WTC11 (cell line): ENCODE data around the gene ITM2A. TPM values are rescaled to one million over a fixed set of nuclear protein-coding genes. Genes with fewer than 3 reads are reported as not detected.

Experiments used
- ATAC-seq: fragments of 200-7000 bp; cut with Tn5 transposase; 2 replicates; pipeline ENCODE4 v1.10.0; 2021; ENCODE audit warnings: mild to moderate bottlenecking, moderate library complexity
- Bru-seq: library from RNA; stranded (reverse); fragments of 400-500 nt; gene quantifications from one replicate; lab custom pipeline; 2021; lab: Mats Ljungman, UMichigan
- CTCF ChIA-PET: fragments of 300-600 bp; sonication (Branson Sonifier 250); formaldehyde crosslinking; loops from one replicate; lab custom pipeline; 2021; ENCODE audit warnings: antibody characterized with exemption; lab: Charles Lee
- POLR2A ChIA-PET: fragments of 350-600 bp; sonication (Branson Sonifier 250); formaldehyde crosslinking; loops from one replicate; lab custom pipeline; 2021; ENCODE audit warnings: antibody characterized with exemption; lab: Charles Lee
- DNase-seq: peaks from one replicate; pipeline ENCODE4 v3.0.0; 2021; ENCODE audit warnings: low spot score
- H3K27ac Mint-ChIP-seq: 2 replicates; pipeline ENCODE4 v1.8.0; 2021; ENCODE audit warnings: mixed read lengths
- H3K27me3 Mint-ChIP-seq: 2 replicates; pipeline ENCODE4 v1.8.0; 2021; ENCODE audit warnings: low read depth, mild to moderate bottlenecking, moderate library complexity, mixed read lengths
- H3K36me3 Mint-ChIP-seq: 2 replicates; pipeline ENCODE4 v1.8.0; 2021; ENCODE audit warnings: mixed read lengths
- H3K4me1 Mint-ChIP-seq: 2 replicates; pipeline ENCODE4 v1.8.0; 2022; ENCODE audit warnings: mixed read lengths
- H3K4me3 Mint-ChIP-seq: 2 replicates; pipeline ENCODE4 v1.8.0; 2021; ENCODE audit warnings: mild to moderate bottlenecking, moderate library complexity, mixed read lengths
- H3K9me3 Mint-ChIP-seq: 2 replicates; pipeline ENCODE4 v1.8.0; 2021; ENCODE audit warnings: mixed read lengths
- FOXJ3 ChIP-seq: sonication (generic); formaldehyde crosslinking; IDR thresholded peaks from 2 replicates; pipeline ENCODE4 v1.9.0; 2021; ENCODE audit warnings: missing genetic modification reagents, mild to moderate bottlenecking, borderline replicate concordance
- GRHL2 ChIP-seq: fragments of 250-450 bp; sonication (Bioruptor Pico); IDR thresholded peaks from 2 replicates; pipeline ENCODE4 v1.8.0; 2022; ENCODE audit warnings: mild to moderate bottlenecking, moderate library complexity; ENCODE audit not compliant: insufficient replicate concordance, severe bottlenecking
- GTF2I ChIP-seq: fragments of 250-450 bp; sonication (Bioruptor Pico); conservative IDR thresholded peaks from 2 replicates; pipeline ENCODE4 v1.4.0; 2021; ENCODE audit warnings: mild to moderate bottlenecking
- HMGA2 ChIP-seq: fragments of 250-450 bp; sonication (Bioruptor Pico); IDR thresholded peaks from 2 replicates; pipeline ENCODE4 v1.4.0; 2021; ENCODE audit warnings: mild to moderate bottlenecking, moderate library complexity
- IRF2 ChIP-seq: sonication (generic); formaldehyde crosslinking; IDR thresholded peaks from 2 replicates; pipeline ENCODE4 v1.8.0; 2022; ENCODE audit warnings: low read depth, missing genetic modification reagents, borderline replicate concordance
- NFATC4 ChIP-seq: fragments of 250-450 bp; sonication (Bioruptor Pico); IDR thresholded peaks from 2 replicates; pipeline ENCODE4 v1.9.0; 2021; ENCODE audit warnings: mild to moderate bottlenecking
- NR3C1 ChIP-seq: sonication (generic); formaldehyde crosslinking; conservative IDR thresholded peaks from 2 replicates; pipeline ENCODE4 v1.8.1; 2023; ENCODE audit warnings: low read depth, mild to moderate bottlenecking, missing genetic modification reagents
- PRRX2 ChIP-seq: fragments of 250-450 bp; sonication (Bioruptor Pico); IDR thresholded peaks from 2 replicates; pipeline ENCODE4 v1.8.0; 2021; ENCODE audit warnings: mild to moderate bottlenecking
- SP1 ChIP-seq: sonication (generic); formaldehyde crosslinking; conservative IDR thresholded peaks from 2 replicates; pipeline ENCODE4 v1.8.1; 2022; ENCODE audit warnings: missing genetic modification reagents
- TCF7 ChIP-seq: sonication (generic); formaldehyde crosslinking; IDR thresholded peaks from 2 replicates; pipeline ENCODE4 v1.8.0; 2022; ENCODE audit warnings: mild to moderate bottlenecking, low read depth, missing genetic modification reagents, moderate library complexity
- long read RNA-seq, 3 experiments: library from RNA in 1 of 3; library from capped mRNA in 1 of 3; library from polyadenylated mRNA in 1 of 3; unstranded in 2 of 3; stranded (forward) in 1 of 3; transcript quantifications; one replicate each; pipeline ENCODE4 v2.0.0, GENCODE V29; 2021
- total RNA-seq: library from RNA; stranded (reverse); gene quantifications from 3 replicates; pipeline ENCODE4 v1.2.3, GENCODE V29; 2021
- TF ChIP-seq, protein P1 (sequence below): sonication (generic); formaldehyde crosslinking; IDR thresholded peaks from 2 replicates; pipeline ENCODE4 v1.8.0; 2023; ENCODE audit warnings: mild to moderate bottlenecking, missing genetic modification reagents
- TF ChIP-seq, protein P2 (sequence below): sonication (generic); formaldehyde crosslinking; IDR thresholded peaks from 2 replicates; pipeline ENCODE4 v1.8.1; 2023; ENCODE audit warnings: mild to moderate bottlenecking, moderate library complexity, missing genetic modification reagents
- TF ChIP-seq, protein P3 (sequence below): fragments of 250-450 bp; sonication (Bioruptor Pico); IDR thresholded peaks from 2 replicates; pipeline ENCODE4 v1.9.0; 2021; ENCODE audit warnings: mild to moderate bottlenecking
- TF ChIP-seq, protein P4 (sequence below): fragments of 250-450 bp; sonication (Bioruptor Pico); IDR thresholded peaks from 2 replicates; pipeline ENCODE4 v1.9.0; 2021; ENCODE audit warnings: mild to moderate bottlenecking, borderline replicate concordance
- TF ChIP-seq, protein P5 (sequence below): fragments of 250-450 bp; sonication (Bioruptor Pico); conservative IDR thresholded peaks from 2 replicates; pipeline ENCODE4 v1.9.0; 2021; ENCODE audit warnings: mild to moderate bottlenecking
- TF ChIP-seq, protein P6 (sequence below): sonication (generic); formaldehyde crosslinking; conservative IDR thresholded peaks from 2 replicates; pipeline ENCODE4 v1.8.1; 2023; ENCODE audit warnings: mild to moderate bottlenecking, low read depth, missing genetic modification reagents, moderate library complexity

Gene ITM2A
- 39.7 to 43.4 TPM (median 43.4 TPM) in 3 replicates for total RNA-seq
- Bru-seq, nascent RNA, result percentile 67 among the genes with signal in this experiment
- long read RNA-seq, experiment 1, transcript ITM2A-202 (5 exons, 1,698 nt), result minor isoform, 15 of 118 reads
- long read RNA-seq, experiment 1, transcript ITM2A-201 (6 exons, 1,641 nt), result major isoform, 93 of 118 reads
- long read RNA-seq, experiment 1, partial matches to known transcripts, result 2 of 118 reads
- long read RNA-seq, experiment 1, other reads (novel, unspliced or antisense), result 8 of 118 reads
- long read RNA-seq, experiment 2, transcript ITM2A-201 (6 exons, 1,641 nt), result major isoform, 40 of 64 reads
- long read RNA-seq, experiment 2, transcript ITM2A-202 (5 exons, 1,698 nt), result minor isoform, 6 of 64 reads
- long read RNA-seq, experiment 2, partial matches to known transcripts, result 9 of 64 reads
- long read RNA-seq, experiment 2, other reads (novel, unspliced or antisense), result 8 of 64 reads
- long read RNA-seq, experiment 3, transcript ITM2A-202 (5 exons, 1,698 nt), result minor isoform, 17 of 167 reads
- long read RNA-seq, experiment 3, transcript ITM2A-201 (6 exons, 1,641 nt), result major isoform, 134 of 167 reads
- long read RNA-seq, experiment 3, partial matches to known transcripts, result 3 of 167 reads
- long read RNA-seq, experiment 3, other reads (novel, unspliced or antisense), result 13 of 167 reads

DNA sequence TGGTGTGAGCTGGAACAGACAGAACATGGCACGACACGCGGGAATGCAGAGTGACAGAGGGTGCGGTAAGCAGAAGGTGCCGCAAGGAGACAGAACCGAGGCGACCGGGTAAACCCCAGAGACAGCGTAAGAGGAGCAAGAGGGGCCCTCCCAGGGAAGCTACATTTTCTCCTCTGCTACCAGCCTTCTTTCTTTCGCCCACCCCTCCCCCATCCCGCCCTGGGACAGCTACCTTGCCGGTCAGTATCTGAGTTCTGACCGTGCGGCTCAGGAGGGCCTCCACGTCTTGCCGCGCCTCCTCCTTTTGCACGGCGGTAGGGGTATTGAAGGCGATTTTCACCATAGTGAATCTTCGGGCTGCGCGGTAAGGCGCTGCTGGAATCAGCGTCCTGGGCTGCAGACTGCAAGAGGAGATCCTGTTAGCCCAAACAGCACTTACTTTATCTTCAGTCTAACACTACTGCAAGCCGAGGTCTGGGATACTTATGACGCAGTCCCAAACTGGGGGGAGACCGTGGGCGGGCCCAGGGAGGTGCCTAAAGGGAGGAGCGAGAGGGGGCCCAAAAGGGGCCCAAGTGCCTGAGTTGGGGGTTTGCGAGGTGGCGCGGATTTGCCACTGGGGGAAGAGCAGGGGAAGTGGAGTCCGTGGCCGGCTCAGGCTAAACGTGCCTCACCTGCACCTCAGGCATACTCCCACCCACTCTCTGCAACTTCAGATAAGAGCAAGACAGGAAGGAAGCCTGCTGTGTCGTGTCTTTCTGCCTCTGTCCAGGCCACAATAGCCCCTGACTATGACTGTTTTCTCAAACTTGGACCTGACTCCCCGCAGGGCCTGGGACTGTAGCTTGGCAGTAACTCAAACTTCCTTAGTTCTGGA is at the start of gene ITM2A:
ITM2A (minus strand) TSS at position 462 of the 877 bp plus-strand sequence; CDS start at position 343, 119 bp downstream.
- ChIA-PET CTCF (no interaction called here), POLR2A (interaction anchor here (0.6 kb wide), 1 partner anchor 1274 kb away, joined by 3 read pairs; no protein-coding TSS in a partner anchor)
- Mint-ChIP-seq H3K36me3 (no peaks in the 10 kb centered on the region), H3K27me3 (no peaks in the 10 kb centered on the region), H3K4me1 (peaks cover 45% of the 10 kb centered on the region), H3K4me3 (peak within 1 kb of the TSS; percentile 86), H3K27ac (peak within 1 kb of the TSS; percentile 97), H3K9me3 (no peaks in the 10 kb centered on the region)
- TF ChIP-seq, protein P1, sequence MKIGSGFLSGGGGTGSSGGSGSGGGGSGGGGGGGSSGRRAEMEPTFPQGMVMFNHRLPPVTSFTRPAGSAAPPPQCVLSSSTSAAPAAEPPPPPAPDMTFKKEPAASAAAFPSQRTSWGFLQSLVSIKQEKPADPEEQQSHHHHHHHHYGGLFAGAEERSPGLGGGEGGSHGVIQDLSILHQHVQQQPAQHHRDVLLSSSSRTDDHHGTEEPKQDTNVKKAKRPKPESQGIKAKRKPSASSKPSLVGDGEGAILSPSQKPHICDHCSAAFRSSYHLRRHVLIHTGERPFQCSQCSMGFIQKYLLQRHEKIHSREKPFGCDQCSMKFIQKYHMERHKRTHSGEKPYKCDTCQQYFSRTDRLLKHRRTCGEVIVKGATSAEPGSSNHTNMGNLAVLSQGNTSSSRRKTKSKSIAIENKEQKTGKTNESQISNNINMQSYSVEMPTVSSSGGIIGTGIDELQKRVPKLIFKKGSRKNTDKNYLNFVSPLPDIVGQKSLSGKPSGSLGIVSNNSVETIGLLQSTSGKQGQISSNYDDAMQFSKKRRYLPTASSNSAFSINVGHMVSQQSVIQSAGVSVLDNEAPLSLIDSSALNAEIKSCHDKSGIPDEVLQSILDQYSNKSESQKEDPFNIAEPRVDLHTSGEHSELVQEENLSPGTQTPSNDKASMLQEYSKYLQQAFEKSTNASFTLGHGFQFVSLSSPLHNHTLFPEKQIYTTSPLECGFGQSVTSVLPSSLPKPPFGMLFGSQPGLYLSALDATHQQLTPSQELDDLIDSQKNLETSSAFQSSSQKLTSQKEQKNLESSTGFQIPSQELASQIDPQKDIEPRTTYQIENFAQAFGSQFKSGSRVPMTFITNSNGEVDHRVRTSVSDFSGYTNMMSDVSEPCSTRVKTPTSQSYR (CRISPR knock-in tag), result 0 out of 2 replicates have a peak, but pooled peaks have one; percentile 24
- TF ChIP-seq, protein P2, sequence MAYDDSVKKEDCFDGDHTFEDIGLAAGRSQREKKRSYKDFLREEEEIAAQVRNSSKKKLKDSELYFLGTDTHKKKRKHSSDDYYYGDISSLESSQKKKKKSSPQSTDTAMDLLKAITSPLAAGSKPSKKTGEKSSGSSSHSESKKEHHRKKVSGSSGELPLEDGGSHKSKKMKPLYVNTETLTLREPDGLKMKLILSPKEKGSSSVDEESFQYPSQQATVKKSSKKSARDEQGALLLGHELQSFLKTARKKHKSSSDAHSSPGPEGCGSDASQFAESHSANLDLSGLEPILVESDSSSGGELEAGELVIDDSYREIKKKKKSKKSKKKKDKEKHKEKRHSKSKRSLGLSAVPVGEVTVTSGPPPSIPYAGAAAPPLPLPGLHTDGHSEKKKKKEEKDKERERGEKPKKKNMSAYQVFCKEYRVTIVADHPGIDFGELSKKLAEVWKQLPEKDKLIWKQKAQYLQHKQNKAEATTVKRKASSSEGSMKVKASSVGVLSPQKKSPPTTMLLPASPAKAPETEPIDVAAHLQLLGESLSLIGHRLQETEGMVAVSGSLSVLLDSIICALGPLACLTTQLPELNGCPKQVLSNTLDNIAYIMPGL (CRISPR knock-in tag), result no peak
- no peak for TF ChIP-seq IRF2 (CRISPR knock-in tag)
- DNase-seq (peak; percentile 55), ATAC-seq (peak; percentile 79)

DNA sequence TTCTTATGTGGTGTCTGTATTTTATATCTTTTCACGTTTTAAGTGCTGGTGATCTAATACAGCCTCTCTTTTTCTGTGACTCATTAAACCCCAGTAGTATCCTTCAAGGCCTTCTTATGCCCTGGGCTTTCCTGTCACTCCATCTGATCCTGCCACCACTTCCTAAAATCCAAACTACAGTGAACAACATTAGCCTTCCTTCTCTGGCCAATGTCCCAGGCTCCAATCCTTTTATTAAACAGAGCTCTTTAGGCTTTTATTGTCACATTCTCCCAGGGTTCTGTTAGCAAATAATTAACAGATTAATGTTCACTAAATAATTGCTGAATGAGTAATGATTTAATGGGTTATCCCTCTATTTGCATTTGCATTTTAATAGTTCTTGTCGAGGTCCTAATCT is 47.9 kb upstream of the ITM2A start:
- CTCF ChIA-PET, result no interaction called here
- DNase-seq, result no peak
- Mint-ChIP-seq H3K9me3 (no peaks in the 10 kb centered on the region), H3K27ac (no peak overlapping the region), H3K4me3 (no peak overlapping the region), H3K36me3 (no peaks in the 10 kb centered on the region), H3K27me3 (no peaks in the 10 kb centered on the region), H3K4me1 (no peaks in the 10 kb centered on the region)
- POLR2A ChIA-PET, result no interaction called here
- no peak for ATAC-seq
- TF ChIP-seq GRHL2 (no peak), NR3C1 (CRISPR knock-in tag) (no peak), SP1 (CRISPR knock-in tag) (no peak), FOXJ3 (CRISPR knock-in tag) (no peak), HMGA2 (CRISPR knock-in tag) (no peak), GTF2I (no peak), PRRX2 (no peak), NFATC4 (CRISPR knock-in tag) (no peak), TCF7 (CRISPR knock-in tag) (no peak)
- TF ChIP-seq, protein P3, sequence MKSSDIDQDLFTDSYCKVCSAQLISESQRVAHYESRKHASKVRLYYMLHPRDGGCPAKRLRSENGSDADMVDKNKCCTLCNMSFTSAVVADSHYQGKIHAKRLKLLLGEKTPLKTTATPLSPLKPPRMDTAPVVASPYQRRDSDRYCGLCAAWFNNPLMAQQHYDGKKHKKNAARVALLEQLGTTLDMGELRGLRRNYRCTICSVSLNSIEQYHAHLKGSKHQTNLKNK, result no peak
- TF ChIP-seq, protein P4, sequence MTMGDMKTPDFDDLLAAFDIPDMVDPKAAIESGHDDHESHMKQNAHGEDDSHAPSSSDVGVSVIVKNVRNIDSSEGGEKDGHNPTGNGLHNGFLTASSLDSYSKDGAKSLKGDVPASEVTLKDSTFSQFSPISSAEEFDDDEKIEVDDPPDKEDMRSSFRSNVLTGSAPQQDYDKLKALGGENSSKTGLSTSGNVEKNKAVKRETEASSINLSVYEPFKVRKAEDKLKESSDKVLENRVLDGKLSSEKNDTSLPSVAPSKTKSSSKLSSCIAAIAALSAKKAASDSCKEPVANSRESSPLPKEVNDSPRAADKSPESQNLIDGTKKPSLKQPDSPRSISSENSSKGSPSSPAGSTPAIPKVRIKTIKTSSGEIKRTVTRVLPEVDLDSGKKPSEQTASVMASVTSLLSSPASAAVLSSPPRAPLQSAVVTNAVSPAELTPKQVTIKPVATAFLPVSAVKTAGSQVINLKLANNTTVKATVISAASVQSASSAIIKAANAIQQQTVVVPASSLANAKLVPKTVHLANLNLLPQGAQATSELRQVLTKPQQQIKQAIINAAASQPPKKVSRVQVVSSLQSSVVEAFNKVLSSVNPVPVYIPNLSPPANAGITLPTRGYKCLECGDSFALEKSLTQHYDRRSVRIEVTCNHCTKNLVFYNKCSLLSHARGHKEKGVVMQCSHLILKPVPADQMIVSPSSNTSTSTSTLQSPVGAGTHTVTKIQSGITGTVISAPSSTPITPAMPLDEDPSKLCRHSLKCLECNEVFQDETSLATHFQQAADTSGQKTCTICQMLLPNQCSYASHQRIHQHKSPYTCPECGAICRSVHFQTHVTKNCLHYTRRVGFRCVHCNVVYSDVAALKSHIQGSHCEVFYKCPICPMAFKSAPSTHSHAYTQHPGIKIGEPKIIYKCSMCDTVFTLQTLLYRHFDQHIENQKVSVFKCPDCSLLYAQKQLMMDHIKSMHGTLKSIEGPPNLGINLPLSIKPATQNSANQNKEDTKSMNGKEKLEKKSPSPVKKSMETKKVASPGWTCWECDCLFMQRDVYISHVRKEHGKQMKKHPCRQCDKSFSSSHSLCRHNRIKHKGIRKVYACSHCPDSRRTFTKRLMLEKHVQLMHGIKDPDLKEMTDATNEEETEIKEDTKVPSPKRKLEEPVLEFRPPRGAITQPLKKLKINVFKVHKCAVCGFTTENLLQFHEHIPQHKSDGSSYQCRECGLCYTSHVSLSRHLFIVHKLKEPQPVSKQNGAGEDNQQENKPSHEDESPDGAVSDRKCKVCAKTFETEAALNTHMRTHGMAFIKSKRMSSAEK, result no peak
- TF ChIP-seq, protein P5, sequence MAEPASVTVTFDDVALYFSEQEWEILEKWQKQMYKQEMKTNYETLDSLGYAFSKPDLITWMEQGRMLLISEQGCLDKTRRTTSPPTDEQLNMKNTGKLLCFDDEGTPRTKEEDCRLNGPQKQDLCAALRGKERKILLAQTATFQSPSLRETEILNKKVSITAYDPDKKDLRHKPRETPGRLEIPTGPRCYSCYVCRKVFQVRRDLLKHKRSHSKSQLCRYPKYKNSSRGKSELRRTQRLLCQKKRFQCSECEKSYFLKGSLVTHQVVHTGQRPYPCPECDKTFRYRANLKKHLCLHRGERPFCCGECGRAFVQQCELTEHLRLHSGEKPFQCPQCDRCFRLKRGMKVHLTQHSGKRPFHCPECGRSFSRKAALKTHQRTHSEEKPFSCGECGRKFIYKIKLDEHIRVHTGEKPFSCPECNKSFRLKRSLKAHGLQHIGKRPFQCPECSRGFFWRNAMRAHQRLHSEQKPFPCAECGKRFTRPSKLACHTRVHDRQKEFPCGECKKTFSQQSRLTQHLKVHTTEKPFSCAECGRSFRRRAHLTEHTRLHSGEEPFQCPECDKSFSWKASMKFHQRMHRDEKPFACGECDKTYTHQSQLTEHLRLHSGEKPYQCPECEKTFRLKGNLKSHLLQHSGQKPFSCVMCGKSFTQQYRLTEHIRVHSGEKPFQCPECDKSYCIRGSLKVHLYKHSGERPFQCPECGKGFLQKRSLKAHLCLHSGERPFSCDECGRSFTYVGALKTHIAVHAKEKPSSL, result no peak
- TF ChIP-seq, protein P6, sequence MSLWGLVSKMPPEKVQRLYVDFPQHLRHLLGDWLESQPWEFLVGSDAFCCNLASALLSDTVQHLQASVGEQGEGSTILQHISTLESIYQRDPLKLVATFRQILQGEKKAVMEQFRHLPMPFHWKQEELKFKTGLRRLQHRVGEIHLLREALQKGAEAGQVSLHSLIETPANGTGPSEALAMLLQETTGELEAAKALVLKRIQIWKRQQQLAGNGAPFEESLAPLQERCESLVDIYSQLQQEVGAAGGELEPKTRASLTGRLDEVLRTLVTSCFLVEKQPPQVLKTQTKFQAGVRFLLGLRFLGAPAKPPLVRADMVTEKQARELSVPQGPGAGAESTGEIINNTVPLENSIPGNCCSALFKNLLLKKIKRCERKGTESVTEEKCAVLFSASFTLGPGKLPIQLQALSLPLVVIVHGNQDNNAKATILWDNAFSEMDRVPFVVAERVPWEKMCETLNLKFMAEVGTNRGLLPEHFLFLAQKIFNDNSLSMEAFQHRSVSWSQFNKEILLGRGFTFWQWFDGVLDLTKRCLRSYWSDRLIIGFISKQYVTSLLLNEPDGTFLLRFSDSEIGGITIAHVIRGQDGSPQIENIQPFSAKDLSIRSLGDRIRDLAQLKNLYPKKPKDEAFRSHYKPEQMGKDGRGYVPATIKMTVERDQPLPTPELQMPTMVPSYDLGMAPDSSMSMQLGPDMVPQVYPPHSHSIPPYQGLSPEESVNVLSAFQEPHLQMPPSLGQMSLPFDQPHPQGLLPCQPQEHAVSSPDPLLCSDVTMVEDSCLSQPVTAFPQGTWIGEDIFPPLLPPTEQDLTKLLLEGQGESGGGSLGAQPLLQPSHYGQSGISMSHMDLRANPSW (CRISPR knock-in tag), result no peak
